Subcutaneous adipose tissue (tissue), 4 donors: ENCODE data around the gene SIAH1. TPM values are rescaled to one million over a fixed set of nuclear protein-coding genes. Genes with fewer than 3 reads are reported as not detected.

Experiments used
- CTCF ChIP-seq: fragments of 450-650 bp; IDR thresholded peaks from one replicate; pipeline ENCODE4 v1.5.1; 2016; ENCODE audit warnings: low read depth, mild to moderate bottlenecking, control low read depth, antibody characterized with exemption, moderate library complexity
- total RNA-seq, 4 donors: library from RNA; depleted of rRNA; stranded (reverse); fragments of >200 nt; gene quantifications; one replicate each; pipeline ENCODE4 v1.1.0, GENCODE V29; 2016

The SIAH1 gene
- total RNA-seq, 4 donors from 2014 or later = 36.3 to 50.9 (median 41.9) TPM

- no peak for TF ChIP-seq CTCF
Observed at GRCh38 chr16:48347191-48347865, 37.9 kb downstream of the SIAH1 start.

GRCh38 chr16:48342591-48342990 is 42.6 kb downstream of the SIAH1 start:
- TF ChIP-seq CTCF = no peak

- no peak for TF ChIP-seq CTCF
Observed at GRCh38 chr16:48340054-48340453, 45.2 kb downstream of the SIAH1 start.

- no peak for TF ChIP-seq CTCF
Observed at GRCh38 chr16:48335961-48336360, 49.3 kb downstream of the SIAH1 start.

GRCh38 chr16:48334325-48334724 is 50.9 kb downstream of the SIAH1 start:
- TF ChIP-seq CTCF = no peak

- TF ChIP-seq CTCF = no peak
Observed at GRCh38 chr16:48332978-48333377, 52.2 kb downstream of the SIAH1 start.

GRCh38 chr16:48330841-48331192 is 54.4 kb downstream of the SIAH1 start:
- TF ChIP-seq CTCF = no peak
